SJCRH30 (cell line): ENCODE results near the gene KAZN. TPM values are rescaled to one million over a fixed set of nuclear protein-coding genes. Genes with fewer than 3 reads are reported as not detected.

ENCODE experiments used
- DNase-seq, 2 experiments: peaks; one replicate each; pipeline ENCODE4 v3.0.0-alpha.2; 2015 to 2020
- H3K27ac ChIP-seq: fragments of 250-450 bp; sonication (Bioruptor Pico); 2 replicates; pipeline ENCODE4 v1.5.1; 2020; ENCODE audit warnings: mild to moderate bottlenecking, moderate library complexity
- H3K27me3 ChIP-seq: fragments of 250-450 bp; sonication (Bioruptor Pico); 2 replicates; pipeline ENCODE4 v1.5.1; 2020; ENCODE audit warnings: mild to moderate bottlenecking, moderate library complexity
- H3K36me3 ChIP-seq: fragments of 250-450 bp; sonication (Bioruptor Pico); 2 replicates; pipeline ENCODE4 v1.5.1; 2020; ENCODE audit warnings: mild to moderate bottlenecking, moderate library complexity
- H3K4me1 ChIP-seq: fragments of 250-450 bp; sonication (Bioruptor Pico); 2 replicates; pipeline ENCODE4 v1.5.1; 2020; ENCODE audit warnings: mild to moderate bottlenecking, moderate library complexity
- H3K4me3 ChIP-seq: fragments of 250-450 bp; sonication (Bioruptor Pico); 2 replicates; pipeline ENCODE4 v1.5.1; 2020; ENCODE audit warnings: mild to moderate bottlenecking, moderate library complexity
- H3K9me3 ChIP-seq: fragments of 250-450 bp; sonication (Bioruptor Pico); replicated peaks from 2 replicates; pipeline ENCODE4 v1.5.1; 2020; ENCODE audit warnings: mild to moderate bottlenecking, moderate library complexity
- total RNA-seq: library from RNA; depleted of rRNA; stranded (reverse); fragments of >200 nt; shearing (Covaris generic); gene quantifications from 2 replicates; pipeline ENCODE4 v1.2.3, GENCODE V29; 2014

KAZN gene
- total RNA-seq, 1 experiment from 2014 or later, result 0.10 TPM

DNA sequence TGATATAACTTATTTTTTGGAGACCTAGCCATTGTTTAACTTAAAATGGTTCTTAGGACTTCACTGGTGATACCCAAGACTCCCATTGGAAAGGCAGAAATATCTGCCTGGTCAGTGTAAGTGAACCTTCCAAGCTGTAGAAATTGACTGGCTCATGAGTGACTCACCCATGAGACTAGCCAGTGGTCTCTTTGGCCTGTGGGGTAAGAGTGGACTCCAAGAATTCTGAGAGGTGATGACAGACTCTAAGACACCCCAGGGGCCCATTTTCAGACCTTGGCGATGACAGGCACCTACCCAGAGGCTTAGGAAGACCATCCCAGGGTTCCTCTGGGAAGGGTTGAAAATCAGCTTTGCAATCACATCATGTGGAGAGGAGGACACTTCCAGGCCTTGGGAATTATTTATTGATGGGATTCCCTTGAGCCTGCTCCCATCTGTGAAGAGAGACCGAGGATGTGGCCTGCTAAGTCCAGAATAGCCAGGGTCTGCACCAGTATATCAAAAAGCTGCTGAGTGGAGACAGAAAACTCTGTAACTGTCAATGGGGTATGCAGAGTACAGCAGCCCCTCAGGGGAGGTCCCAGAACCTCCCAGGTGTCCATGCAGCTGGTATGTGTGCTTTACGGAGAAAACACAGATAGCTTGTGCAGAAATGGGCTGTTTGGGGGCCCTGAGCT lies 78.9 kb downstream of the KAZN start:
- Histone ChIP-seq H3K27ac (no peak overlapping the region), H3K4me3 (no peak overlapping the region), H3K36me3 (no peaks in the 10 kb centered on the region), H3K27me3 (0 out of 2 replicates have a peak, but pooled peaks cover 6% of the 10 kb centered on the region), H3K9me3 (no peaks in the 10 kb centered on the region), H3K4me1 (no peaks in the 10 kb centered on the region)
- DNase-seq, result no peak

DNA sequence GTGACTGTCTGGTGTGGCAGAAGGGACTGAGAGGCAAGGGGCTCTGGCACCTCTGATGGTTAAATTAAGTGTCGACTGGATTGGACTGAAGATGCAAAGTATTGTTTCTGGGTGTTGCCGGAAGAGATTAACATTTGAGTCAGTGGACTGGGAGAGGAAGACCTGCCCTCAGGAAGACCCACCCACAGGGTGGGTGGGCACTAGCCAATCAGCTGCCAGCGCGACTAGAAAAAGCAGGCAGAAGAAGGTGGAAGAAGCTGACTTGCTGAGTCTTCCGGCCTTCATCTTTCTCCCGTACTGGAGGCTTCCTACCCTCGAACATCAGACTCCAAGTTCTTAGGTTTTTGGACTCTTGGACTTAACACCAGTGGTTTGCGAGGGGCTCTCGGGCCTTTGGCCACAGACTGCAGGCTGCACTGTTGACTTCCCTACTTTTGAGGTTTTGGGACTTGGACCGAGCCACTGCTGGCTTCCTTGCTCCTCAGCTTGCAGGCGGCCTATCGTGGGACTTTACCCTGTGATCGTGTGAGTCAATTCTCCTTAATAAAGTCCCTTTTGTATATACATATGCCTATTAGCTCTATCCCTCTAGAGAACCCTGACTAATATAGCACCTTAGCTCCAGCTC lies 79.6 kb downstream of the KAZN start:
- DNase-seq, result no peak
- no peaks in the 10 kb centered on the region for H3K9me3 ChIP-seq
- no peak overlapping the region for H3K4me3 ChIP-seq

DNA sequence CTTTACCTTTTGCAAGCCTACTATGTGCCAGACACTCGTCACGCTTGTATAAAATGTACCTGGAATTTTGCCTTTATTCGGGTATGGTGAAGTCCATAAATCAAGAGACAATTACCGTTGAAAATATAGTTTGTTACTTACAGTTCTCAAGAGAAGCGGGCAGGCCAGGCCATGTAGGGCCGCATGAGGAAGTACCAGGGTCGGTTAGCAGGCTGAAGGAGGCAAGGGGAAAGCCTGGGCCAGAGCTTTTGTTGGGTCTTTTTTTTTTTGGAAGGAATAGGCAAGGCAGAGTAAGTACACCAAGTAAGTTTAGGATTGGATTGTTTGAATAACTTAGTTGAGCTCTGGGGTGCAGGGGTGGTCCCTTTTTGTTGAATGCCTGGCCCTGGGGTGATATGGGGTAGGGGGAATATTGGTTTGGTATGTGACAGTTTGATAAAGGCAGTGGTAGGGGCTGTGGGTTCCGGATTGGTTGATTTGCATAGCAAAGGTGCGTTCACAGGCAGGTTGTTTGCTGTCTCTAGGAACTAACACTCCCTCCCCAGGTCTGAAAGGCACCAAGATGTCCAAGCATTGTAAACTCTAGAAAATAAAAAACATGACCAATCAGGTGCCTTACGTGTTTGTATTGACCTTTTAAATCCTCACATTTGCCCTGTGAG lies 80.7 kb downstream of the KAZN start:
- Histone ChIP-seq H3K27ac (no peak overlapping the region), H3K4me3 (no peak overlapping the region), H3K9me3 (no peaks in the 10 kb centered on the region), H3K27me3 (0 out of 2 replicates have a peak, but pooled peaks cover 6% of the 10 kb centered on the region), H3K4me1 (no peaks in the 10 kb centered on the region), H3K36me3 (no peaks in the 10 kb centered on the region)
- no peak for DNase-seq

More for the DNA sequence above, 79.6 kb downstream of the KAZN start:
- Histone ChIP-seq H3K27ac (no peak overlapping the region), H3K27me3 (0 out of 2 replicates have a peak, but pooled peaks cover 6% of the 10 kb centered on the region), H3K4me1 (no peaks in the 10 kb centered on the region), H3K36me3 (no peaks in the 10 kb centered on the region)

DNA sequence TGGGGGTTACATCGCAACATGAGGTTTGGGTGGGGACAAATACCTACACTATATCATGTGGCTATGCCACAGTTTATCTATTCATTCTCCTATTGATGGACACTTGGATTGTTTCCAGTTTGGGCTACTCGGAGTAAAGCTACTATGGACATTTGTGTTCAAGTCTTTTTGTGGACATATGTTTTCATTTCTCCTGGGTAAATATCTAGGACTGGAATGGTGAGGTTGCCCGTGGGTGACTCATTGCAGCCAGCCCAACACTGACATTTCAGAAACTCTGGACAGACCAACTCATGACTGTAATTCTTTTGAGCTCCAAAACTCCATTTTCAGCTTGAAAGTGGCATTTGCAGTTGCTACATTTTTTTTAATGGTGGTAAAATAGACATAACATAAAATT lies 82.7 kb downstream of the KAZN start:
- H3K36me3 ChIP-seq, result no peaks in the 10 kb centered on the region
- no peaks in the 10 kb centered on the region for H3K9me3 ChIP-seq
- H3K4me3 ChIP-seq, result no peak overlapping the region
- H3K27ac ChIP-seq, result no peak overlapping the region
- no peaks in the 10 kb centered on the region for H3K4me1 ChIP-seq
- 0 out of 2 replicates have a peak, but pooled peaks cover 7% of the 10 kb centered on the region for H3K27me3 ChIP-seq
- no peak for DNase-seq

DNA sequence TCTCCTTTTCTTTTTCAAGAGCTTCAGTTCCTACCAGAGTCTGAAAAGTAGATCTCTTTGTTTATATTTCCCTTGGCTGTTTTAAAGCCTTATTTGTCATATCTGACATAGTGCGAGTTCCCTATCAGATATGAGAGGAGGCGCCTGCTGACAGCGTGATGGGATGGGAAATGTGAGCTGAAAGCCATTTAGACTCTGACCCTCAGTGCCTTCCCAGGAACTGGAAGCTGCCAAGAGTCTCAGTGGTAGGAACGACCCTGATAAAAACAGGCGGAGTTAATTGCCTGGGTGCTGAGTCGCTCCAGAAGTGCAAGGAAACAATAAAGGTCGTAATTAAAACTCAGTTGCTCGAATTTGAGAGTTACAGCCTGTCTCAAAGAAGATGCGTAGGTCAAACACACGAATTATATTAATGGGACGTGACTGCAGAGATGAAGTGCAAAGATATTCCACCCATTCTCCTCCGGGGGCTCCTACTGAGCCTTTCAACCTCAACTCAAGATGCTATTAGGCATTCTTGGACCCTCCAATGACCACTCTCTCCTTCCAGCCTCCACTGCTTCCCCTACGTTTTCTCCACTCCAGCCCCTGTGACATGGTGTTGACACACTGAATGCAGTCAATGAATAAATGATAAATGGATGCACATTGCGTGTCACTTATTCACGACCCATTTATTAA lies 84.6 kb downstream of the KAZN start:
- Histone ChIP-seq H3K27ac (no peak overlapping the region), H3K4me3 (no peak overlapping the region), H3K9me3 (no peaks in the 10 kb centered on the region), H3K36me3 (no peaks in the 10 kb centered on the region), H3K27me3 (peaks cover 16% of the 10 kb centered on the region; the same call in 1 of the 2 replicates), H3K4me1 (no peaks in the 10 kb centered on the region)
- no peak for DNase-seq

DNA sequence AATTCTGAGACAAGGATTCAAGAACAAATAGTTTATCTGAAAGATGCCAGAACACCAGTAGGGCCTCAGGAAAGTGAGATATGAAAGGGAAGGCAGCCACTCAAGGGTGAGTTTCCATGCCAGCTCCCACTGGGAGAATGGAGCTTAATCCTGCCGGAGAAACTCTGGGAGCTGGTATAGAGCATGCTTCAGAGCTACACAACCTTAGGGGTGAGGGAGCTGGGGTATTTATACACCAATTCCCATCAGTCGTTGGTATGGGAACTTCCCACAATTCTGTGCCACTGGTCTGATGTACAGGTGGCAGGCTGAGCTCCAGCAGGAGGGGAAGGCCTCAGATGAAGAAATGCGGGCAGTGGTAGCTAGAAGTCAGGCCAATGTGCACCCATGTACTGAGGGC lies 86.6 kb downstream of the KAZN start:
- Histone ChIP-seq H3K4me1 (no peaks in the 10 kb centered on the region), H3K36me3 (no peaks in the 10 kb centered on the region), H3K27ac (no peak overlapping the region), H3K9me3 (no peaks in the 10 kb centered on the region), H3K27me3 (peaks cover 14% of the 10 kb centered on the region; the same call in 1 of the 2 replicates), H3K4me3 (no peak overlapping the region)
- no peak for DNase-seq

DNA sequence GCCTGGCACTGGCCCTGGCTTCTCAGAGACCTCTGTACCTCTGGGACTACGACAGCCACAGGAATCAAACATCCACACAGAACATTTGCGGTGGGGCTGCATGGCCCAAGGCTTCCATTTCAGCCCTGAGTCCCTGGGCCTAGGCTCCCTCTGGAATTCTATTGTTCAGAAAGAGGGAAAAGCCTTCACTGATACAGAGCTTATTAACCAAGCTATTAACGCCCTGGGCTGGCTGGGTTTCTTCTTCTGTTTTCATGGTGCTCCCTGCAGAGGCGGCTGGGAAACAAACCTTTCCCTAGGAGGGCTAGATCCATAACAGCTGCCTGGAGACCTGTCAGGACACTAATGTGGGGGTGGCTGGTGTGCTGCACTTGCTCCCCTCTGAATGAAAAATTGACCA lies 88.2 kb downstream of the KAZN start:
- H3K4me1 ChIP-seq, result no peaks in the 10 kb centered on the region
- H3K9me3 ChIP-seq, result no peaks in the 10 kb centered on the region
- no peaks in the 10 kb centered on the region for H3K36me3 ChIP-seq
- H3K4me3 ChIP-seq, result no peak overlapping the region
- peaks cover 21% of the 10 kb centered on the region; the same call in 1 of the 2 replicates for H3K27me3 ChIP-seq
- DNase-seq, result no peak
- no peak overlapping the region for H3K27ac ChIP-seq

DNA sequence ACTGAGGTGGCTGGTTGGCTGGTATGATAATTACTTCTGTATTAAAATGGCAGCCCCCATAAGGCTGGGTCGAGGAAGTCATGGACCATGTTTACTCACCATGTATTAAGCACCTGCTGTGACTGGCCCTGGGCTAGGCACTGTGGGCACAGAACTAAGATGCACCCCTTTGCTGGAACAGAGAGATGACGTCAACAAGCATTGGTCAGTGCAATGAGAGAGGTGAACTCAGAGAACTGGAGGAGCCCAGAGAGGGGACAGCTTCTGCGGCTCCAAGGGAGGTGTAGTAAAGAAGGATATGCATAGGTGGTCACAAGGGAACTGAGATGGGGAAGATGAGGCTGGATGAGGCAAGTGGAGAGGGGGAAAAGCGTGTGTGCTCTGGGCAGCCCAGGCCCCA lies 88.7 kb downstream of the KAZN start:
- peaks cover 21% of the 10 kb centered on the region; the same call in 1 of the 2 replicates for H3K27me3 ChIP-seq
- no peak for DNase-seq
- H3K4me3 ChIP-seq, result no peak overlapping the region
- H3K4me1 ChIP-seq, result no peaks in the 10 kb centered on the region
- H3K27ac ChIP-seq, result no peak overlapping the region
- no peaks in the 10 kb centered on the region for H3K9me3 ChIP-seq
- no peaks in the 10 kb centered on the region for H3K36me3 ChIP-seq

DNA sequence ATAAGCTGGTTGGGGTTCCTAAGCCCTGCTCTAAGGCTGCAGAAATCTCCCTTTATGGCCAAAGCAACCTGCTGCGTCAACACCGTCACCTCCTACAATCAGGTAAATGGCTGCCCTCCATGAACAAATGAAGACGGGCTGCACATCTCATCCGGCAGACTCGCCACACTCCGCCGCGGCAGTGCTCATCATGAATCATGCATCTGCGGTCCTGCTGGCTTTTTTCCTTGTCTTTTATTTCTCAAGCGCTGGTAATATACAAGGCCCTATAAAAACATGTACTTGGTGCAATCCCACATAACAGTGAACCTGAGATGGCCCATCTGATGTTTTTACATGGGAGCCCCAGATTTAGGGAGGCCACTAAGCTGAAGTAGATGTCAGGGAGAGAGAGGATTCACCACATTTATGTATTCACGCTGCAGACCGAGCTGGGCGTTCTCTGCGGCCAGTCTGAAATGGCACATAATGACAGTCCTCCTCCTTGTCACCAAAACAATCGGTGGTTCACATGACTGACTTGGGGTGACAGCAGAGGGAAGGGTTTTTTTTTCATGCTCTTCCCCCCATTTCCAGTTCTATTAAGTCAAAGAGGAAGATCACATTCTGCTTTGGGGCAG lies 91.6 kb downstream of the KAZN start:
- no peaks in the 10 kb centered on the region for H3K9me3 ChIP-seq
- H3K4me3 ChIP-seq, result no peak overlapping the region
- H3K27me3 ChIP-seq, result peaks cover 40% of the 10 kb centered on the region; the same call in 1 of the 2 replicates
- H3K4me1 ChIP-seq, result no peaks in the 10 kb centered on the region
- H3K36me3 ChIP-seq, result no peaks in the 10 kb centered on the region
- no peak for DNase-seq
- H3K27ac ChIP-seq, result no peak overlapping the region

DNA sequence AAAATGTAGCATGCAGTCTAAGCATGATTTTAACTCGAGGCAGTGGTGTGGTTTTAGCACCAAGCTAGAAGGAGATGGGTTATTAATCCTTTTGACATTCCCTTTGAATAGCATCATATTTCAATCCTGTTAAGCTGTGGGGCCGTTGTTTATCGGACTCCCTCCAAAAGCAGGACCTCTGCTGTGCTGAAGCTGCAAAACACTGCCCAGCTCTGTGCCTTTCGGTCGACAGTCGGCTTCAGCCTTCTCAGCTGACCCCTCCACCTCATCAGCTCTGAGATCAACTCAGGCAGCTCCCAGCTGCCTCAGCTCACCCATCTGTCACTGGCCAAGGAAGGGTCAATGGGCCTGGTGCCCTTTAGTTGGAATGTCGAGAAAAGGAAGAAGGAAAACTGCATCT lies 95.5 kb downstream of the KAZN start:
- Histone ChIP-seq H3K27ac (no peak overlapping the region), H3K4me3 (no peak overlapping the region), H3K27me3 (peaks cover 32% of the 10 kb centered on the region; the same call in 1 of the 2 replicates), H3K9me3 (no peaks in the 10 kb centered on the region), H3K36me3 (no peaks in the 10 kb centered on the region), H3K4me1 (no peaks in the 10 kb centered on the region)
- DNase-seq, result no peak

DNA sequence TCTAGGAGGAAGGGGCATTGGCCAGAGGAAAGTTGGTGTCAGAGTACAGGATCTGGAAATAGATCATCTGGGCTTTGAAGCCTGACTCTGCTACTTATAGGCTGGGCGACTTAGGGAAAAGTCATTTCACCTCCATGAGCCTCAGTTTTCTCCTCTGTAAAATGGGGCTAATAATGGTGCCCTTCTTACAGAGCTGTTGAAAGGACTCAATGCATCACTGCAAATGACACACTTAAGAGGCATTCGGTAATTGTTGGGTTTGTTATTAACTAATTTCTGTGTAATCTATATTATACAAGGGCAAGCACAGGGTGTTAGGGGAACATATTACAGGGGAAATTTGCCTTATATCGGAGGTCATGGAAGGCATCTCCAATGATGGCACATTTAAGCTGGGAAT lies 96.1 kb downstream of the KAZN start:
- no peak overlapping the region for H3K27ac ChIP-seq
- no peaks in the 10 kb centered on the region for H3K9me3 ChIP-seq
- DNase-seq, result no peak
- H3K4me1 ChIP-seq, result no peaks in the 10 kb centered on the region
- no peaks in the 10 kb centered on the region for H3K36me3 ChIP-seq
- no peak overlapping the region for H3K4me3 ChIP-seq
- peaks cover 33% of the 10 kb centered on the region; the same call in 1 of the 2 replicates for H3K27me3 ChIP-seq

DNA sequence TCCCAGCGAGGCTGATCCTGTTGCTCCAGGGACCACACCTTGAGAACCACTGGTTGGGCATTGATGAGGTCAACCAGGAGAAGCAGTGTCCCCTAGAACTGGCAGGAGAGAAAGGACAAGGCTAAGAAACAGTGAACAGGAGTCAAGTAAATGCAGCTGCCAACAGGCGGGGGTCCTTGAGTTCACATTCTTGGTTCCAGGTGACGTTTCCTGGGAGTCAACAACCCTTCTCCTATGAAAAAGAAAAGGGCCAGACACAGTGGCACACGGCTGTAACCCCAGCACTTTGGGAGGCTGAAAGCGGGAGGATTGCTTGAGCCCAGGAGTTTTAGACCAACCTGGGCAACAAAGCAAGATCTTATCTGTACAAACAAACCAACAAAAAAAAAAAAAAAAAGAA lies 98.3 kb downstream of the KAZN start:
- no peaks in the 10 kb centered on the region for H3K36me3 ChIP-seq
- no peak overlapping the region for H3K27ac ChIP-seq
- no peaks in the 10 kb centered on the region for H3K9me3 ChIP-seq
- no peaks in the 10 kb centered on the region for H3K4me1 ChIP-seq
- no peak overlapping the region for H3K4me3 ChIP-seq
- DNase-seq, result no peak
- peaks cover 25% of the 10 kb centered on the region; the same call in 1 of the 2 replicates for H3K27me3 ChIP-seq

DNA sequence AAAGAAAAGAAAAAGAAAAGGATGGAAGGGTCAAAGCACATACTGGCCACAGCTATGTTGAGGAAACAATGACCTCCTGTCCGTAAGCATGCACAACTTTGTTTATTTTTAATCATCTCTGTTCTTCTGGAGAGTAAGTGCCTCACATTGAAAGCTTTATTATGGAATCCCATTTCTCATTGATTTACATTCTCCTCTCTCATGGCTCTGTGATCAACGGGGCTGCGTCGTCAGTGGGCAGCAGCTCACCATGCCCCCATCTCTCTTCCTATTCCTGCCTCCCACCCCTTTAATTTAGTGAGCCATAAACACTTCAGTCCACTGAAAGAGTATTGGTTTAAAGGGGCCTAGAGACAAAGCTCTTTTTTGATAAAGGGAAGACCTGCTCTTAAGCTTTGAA lies 98.9 kb downstream of the KAZN start:
- no peak overlapping the region for H3K4me3 ChIP-seq
- no peaks in the 10 kb centered on the region for H3K9me3 ChIP-seq
- H3K4me1 ChIP-seq, result no peaks in the 10 kb centered on the region
- H3K36me3 ChIP-seq, result no peaks in the 10 kb centered on the region
- no peak for DNase-seq
- peaks cover 25% of the 10 kb centered on the region; the same call in 1 of the 2 replicates for H3K27me3 ChIP-seq
- H3K27ac ChIP-seq, result no peak overlapping the region

DNA sequence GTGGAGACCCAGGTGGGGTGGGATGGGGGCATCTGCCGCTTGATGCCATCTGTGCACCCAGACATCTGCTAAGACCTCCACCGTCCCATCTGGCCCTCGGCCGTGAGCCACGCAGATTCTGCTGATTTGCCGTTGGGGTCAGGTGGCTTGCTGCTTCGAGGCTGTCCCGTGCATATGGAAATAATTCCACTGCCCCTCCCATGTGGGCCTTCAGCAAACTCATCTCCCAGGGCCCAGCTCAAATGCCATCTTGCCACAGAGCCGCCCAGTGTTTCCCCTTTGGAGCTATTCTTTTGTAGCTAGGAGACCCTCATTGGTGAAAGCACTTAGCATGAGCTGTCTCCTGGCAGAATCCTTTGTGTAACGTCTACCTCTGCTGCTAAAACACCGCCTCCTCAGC lies 99.8 kb downstream of the KAZN start:
- H3K27me3 ChIP-seq, result peaks cover 21% of the 10 kb centered on the region; the same call in 1 of the 2 replicates
- no peaks in the 10 kb centered on the region for H3K9me3 ChIP-seq
- no peak overlapping the region for H3K4me3 ChIP-seq
- H3K36me3 ChIP-seq, result no peaks in the 10 kb centered on the region
- no peak for DNase-seq
- no peaks in the 10 kb centered on the region for H3K4me1 ChIP-seq
- H3K27ac ChIP-seq, result no peak overlapping the region
